DMS53 (cell line): ENCODE measurements around the gene GLI2.

ENCODE experiments used
- DNase-seq: peaks from one replicate; lab custom pipeline; 2025; lab: John Stamatoyannopoulos, UW

GLI2 gene

DNA sequence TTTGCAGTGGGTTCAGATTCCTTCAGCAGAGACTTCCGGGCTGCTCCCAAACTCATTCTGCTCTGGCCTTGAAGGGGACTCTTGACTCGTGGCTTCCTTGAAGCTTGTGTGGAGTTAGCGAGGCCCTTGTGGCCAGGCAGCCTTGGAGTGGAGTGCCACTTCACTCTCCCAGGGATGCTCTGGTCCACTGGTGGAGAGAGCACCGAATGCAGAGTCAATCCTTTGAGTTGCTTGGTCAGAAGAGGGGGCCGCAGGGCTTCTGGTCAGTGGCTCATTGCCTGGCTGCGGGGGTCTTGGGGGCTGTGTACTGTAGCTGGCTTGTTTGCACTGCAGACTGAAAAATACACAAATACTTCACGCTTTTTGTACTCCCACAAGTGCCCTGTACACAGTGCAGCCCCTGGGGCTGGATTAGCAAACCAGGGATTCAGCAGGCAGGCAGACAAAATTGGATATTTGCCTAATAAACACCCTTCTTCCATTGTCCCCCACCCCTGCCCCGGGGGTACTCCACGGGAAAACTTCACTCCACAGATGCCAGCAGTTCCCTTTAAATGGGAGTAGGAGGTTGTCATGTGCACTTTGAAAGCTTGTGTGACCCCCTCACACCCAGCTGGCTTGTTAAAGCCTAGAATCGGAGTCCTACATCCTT is 3.2 kb downstream of the GLI2 start:
- peak; percentile 48 for DNase-seq

DNA sequence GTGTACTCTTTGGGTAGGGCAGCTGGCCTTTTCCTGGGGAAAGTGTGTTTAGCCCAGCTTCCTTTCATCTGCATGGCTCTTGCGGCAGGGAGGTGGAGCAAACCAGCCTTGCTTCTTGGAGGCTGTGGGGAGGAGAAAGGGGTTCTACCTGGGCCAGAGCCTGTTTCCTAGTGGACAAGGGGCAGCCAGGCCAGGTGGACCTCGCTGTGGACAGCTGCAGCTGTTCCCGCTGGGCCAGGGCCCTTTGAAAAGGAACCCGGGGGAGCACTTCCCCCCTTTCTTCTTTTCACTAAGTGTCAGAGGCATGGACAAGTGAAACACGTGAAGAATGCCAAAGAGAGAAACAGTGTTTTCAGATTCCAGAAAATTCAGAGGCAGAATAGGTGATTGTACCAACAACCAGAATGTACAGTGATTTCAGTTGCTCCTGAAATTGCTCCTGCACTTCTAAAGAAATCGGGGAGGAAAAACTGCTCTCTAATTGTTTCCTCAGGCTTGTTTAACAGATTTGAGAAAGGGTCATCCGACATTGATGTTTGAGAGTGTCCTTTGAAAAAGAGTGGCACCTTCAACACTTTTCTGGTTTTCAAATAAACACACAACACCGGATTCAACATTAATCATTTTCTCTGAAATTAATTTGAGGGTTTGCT is 3.9 kb downstream of the GLI2 start:
- DNase-seq, result peak; percentile 64

DNA sequence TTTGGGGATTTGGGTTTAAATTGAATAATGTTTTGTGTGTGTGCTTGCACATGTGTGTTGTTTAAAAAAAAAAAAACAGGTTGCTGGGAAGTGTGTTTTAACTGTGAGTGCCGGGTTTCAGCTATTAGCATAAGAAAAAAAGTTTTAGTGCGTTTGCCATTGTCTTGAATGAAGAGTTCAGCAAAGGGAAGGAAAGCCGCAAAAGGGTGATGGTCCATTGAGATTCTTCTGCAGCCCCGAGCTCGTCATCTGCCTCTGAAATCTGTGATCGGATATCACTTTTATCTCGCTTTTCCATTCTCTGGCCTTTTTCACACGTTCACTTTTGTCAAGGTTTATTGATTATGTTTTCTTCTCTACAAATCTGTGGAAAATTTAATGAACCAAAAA is 4.7 kb downstream of the GLI2 start:
- DNase-seq, result no peak

DNA sequence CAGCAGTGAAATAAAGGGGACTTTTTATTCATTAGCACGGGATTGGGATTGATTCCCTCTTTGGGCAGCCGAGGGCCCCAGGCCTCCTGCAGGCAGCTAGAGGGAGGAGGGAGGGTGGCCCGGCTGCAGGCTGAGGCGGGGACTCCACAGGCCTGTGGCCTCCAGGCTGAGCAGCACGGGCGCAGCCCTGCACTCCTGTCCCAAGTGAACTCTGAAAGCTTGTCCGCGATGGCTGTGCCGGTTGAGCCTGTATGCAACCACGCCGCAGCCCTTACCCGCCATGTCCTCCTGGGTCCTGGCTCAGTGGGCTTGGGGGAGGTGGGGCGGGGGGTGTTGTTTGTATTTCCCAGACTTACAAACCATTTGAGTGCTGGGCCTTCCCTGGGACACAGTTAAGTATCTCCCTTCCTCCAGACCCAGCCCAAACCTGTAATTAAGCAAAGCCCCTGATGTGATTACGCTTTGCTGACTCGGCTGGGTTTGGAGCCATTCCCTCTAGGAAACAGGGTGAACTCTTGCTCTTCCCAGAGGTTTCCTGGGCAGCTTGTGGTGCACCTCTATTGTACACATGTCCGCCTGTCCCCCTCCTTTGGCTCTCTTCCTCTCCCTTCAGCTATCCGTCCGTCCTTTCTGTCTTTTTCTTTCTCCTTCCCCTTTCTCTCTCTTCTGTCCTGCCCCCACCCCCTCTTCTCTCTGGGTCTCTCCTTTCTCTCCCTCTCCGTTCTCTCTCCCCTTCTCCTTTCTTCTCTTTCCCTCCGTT is 5.3 kb downstream of the GLI2 start:
- peak; percentile 35 for DNase-seq

DNA sequence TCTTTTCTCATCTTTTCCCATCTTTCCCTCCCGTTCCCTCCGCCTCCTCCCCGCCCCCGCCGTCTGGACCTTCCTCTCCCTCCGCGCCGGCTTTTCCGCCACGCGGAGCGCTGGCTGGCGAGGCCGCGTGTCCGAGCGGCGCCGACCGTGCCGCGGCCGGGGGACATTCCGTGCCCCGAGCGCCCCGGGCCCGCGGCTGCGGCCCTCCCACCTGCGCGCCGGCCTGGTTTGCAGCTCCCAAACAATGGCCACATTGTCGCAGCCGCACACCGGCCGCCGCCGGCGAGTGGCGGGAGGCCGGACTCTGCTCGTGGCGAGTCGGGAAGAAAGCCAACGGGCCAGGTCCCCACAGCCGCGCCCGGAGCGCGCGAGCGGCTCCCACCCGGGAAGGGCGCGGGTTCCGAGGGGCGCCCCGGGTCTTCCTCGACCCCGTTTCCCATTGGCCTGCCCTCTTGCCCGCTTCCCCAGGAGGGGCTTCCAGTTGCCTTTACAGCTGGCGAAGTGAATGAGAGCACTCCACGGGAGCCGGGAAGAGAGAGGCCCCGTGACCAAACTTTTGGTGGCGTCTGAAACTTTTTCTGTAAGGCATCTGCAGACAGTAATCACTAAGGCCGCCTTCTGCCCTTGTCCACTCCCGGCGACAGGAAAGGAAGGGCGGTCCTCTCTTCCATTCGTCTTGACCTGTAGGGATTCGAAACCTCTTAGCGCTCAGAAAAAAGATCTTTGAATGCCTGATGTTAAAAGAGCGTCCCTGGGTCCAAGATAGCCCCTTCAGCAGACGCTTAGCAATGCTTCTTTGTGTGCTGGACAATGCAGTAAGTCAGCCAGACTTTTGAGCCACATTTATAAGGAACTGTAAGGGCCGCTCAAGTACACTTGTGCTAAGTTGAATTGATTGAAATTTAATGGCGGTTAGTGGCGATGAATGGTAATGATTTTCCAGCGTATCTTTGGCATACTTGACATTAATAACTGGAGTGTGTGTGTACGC is 6.2 kb downstream of the GLI2 start:
- peak; percentile 55 for DNase-seq

DNA sequence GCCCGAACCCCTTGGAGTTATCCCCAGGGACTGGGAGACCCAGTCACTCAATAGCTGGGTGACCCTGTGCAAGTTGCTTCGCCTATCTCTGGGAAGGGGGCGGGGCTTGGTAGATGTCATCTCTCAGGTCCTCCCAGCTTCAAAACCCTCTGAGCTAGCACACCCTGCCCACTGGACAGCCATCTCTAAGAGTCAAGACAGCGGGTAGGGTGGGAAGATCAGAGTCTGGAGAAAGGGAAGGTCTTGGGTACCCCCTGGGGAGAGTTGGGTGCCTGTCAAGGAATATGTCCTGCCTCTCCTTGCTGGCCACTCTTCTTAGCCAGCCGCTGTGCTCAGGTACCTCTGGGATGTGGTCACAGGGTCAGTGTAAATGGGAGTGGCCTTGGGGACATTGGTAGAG is 8.0 kb downstream of the GLI2 start:
- DNase-seq, result no peak

DNA sequence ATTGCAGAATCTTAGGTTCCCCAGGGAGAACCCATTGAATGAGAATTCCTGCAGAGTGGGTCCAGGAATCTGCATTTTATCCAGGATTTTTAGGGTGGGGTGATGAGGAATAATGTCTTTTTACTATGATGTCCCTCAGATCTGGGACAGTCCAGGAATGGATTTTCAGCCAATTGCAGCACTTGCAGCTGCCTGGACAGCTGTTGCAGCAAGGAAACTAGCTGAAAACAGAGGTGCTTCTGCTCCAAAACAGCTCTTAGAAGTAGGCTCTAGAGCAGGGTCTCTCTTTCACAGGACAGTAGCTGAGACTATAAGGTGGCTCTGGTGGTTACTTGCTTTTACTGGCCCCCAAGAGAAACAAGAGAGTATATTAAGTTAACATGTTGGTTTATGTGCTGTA is 9.1 kb downstream of the GLI2 start:
- DNase-seq, result no peak

DNA sequence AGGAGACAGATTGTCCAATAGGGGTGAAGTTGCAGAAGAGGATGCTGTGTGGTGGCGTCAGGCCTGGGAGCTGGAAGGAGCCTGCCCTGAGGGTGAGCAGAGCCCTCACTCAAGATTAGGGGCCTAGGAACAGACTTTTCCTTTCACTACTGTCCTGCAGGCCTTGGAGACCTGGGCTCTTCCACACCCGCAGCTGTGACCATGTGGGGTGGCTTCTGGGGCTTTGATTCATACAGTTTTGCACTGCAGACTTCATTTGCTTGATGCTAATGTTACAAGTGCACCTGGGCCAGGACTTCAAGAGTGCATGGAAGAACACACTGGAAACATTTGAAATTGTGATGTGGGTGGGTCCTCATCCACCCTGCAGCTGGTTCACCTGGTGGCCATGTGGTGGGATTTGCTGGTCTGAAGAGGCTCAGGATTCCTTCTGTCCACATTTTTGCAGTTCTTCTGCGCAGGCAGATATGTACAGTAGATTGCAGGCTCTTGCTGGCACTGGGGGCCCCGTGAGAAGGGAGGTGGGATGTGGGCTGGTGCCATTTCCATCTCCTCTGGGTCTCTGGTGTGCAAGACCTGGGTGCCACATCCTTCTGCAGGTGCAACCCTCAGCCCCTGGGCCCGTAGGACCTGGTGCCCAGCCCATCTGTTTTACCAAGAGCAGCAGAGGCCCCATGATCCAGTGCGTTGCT is 9.9 kb downstream of the GLI2 start:
- DNase-seq, result no peak

DNA sequence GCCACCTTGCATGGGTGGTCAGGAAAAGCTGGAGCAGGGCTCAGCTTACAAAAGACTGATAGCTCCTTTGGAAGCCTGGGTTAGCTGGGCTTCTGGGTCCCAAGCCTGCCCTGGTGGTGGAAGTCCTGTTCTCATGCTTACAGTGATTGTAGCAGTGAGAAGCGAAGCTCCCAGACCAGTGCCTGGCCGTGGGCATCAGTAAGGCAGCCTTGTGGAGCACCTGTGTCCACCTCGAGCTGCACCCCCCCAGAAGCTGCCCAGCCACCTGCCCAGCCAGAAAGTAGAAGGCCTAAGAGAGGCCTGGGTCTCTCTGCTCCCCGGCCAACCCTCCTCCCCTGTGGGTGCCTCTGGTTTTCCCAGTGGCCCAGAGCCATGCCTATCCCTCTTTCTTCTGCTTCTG is 10.5 kb downstream of the GLI2 start:
- no peak for DNase-seq

DNA sequence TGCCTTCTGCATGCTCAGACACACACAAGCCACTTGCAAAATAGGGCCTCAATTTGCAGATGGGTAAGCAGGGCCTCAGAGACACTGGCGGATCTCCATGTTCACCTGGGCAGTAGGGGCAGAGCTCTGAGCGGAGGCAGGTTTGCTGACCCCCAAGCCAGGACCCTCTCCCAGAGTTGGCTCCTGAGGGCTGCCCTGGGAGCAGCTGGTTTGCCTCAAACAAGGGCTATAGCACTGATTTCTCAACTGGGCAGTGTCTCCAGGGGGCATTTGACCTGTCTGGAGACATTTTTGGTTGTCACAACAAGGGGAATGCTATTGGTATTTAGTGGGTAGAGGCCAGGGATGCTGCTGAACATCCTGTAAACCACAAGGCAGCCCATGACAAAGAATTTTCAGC is 11.6 kb downstream of the GLI2 start:
- DNase-seq, result no peak

DNA sequence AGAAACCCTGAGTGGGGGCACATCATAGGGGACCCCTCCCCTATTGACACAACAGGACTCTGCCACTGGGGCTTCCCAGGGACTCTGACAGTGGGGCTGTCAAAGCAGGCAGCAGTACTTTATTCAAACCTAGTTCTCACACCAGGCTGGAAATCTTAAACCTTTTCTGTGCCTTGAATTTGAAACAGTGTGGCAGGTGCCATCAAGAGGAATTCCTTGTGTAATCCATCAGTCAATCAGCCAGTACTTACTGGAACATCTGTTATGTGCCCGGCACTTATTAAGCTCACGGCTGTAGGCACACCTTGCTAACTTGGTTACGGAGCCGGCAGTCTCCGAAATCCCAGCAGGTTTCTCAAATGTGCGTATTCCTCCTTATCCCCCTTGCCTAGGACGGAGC is 12.0 kb downstream of the GLI2 start:
- DNase-seq, result no peak

DNA sequence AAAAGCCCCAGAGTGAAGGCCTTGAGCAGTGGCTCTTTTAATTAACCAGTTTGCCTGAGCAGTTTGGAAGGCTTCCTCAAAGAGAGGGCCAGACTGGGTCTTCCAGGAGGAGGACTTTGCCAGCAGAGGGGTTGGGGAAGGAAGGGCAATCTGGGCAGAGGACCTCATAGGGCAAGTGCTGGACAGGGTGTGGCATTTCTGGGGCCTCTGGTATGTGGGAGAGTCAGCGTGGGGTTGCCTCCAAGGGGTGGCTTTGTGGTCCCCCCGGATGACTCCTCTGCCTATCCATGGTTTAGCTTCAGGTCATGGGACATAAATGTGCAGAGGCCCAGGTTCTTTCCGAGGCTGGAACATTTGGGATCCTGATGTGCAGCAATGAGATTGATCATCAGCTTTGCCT is 12.6 kb downstream of the GLI2 start:
- DNase-seq, result no peak

DNA sequence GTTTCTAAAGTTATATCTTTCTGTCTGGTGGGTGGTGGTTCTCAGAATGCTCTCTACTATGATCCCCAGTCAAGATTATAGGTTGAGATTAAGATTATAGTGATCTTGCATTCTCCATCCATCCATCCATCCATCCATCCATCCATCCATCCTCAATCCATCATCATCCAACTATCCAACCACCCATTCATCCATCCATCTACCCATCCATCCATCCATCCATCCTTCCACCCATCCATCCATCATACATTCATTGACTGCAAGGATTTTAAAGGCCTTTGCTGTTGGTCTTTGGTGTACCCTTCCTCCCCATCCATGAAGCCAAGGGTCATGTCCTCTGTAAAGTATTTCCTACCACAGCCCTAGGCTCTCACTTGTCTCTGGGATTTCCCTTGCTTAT is 13.1 kb downstream of the GLI2 start:
- no peak for DNase-seq

DNA sequence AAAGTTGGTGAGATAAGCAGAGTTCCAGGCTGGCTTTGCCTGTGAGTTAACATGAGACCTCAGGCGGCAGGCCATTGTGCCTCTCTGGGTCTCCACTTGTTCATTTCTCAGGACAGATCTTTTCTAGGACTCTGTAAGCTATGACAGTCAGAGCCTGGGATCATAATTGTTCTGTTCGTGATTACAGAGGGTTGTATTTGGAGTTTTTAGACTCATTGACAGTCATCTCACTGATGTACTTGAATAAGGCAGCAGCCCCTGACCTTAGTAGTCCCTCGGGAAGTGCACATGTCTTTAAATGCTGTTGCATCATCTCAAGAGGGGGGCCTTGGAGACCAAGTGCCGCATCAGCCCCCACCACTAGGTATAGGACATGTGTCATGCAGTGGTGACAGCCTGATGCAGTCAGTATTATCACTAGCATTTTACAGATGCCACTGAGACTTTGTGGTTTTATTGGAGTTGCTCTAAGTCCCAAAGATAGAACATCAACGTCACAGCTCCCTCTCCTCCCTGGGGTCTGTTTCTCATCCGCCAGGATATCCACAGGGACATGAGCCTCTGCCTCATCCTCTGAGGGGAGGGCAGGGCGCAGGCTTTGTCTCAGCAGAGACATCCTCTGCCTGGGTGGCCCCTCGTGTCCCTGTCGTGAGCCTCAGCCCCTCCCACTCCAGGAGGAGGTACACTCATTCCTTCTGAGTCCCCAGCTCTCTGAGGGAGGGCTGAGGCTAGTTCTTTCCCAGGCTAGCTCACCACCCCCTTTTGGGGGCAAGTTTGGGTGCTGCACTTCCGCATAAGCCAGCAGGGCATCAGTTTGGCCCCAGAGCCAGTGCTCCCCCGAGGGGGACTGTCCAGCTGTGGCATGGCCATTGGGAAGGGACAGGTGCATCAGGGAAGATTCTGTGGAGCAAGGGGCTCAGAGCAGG is 14.1 kb downstream of the GLI2 start:
- no peak for DNase-seq

DNA sequence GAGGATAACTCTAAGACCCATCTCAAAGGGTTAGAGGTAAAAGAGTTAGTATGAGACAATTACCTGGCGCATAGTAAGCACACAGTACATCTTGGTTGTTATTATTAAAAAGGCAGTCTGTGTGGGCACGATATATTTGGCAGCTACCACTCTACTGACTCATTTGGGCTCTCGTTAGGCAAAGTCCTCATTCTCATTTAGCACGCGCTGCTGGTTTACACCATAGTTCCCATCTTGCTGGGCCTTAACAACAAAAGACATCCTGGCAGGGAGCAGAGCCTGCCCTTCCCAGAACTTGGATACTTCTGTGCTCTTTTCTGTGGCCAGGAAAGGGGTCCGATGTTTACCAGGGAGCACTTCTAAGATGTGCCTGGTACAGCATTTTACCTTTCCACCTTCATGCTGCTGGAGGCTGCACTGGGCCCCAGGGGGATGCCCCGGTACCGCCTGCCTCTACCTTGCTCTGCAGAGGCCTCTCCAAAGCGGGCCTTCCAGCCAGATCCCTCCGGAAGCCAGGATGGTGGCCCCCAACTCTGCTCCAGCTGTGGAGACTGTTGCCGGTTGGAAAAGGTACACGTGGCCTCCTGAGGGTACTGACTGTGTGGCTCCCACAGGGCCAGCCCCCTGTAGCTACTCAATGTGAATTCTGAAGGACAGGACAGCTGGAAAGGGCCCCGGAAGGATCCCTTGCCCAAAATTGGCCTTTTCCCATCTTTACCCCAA is 15.0 kb downstream of the GLI2 start:
- no peak for DNase-seq

DNA sequence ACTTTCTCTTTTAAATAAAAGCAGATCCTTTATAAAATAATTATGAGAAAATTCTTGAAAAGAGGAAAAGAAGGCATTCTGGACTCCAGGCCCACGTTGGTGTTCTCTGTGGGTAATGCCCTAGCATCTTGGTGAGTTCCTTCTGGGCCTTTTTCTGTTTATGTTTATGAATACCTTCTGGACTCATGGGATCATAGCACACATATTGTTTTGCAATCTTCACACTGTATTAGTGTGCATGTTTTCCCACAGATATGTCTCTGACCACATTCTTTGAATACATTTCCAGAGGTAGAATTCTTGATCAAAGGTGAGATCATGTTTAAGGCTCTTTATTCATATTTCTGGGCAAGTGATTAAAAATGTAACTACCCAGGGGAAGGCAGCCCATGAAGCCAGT is 15.9 kb downstream of the GLI2 start:
- DNase-seq, result no peak

DNA sequence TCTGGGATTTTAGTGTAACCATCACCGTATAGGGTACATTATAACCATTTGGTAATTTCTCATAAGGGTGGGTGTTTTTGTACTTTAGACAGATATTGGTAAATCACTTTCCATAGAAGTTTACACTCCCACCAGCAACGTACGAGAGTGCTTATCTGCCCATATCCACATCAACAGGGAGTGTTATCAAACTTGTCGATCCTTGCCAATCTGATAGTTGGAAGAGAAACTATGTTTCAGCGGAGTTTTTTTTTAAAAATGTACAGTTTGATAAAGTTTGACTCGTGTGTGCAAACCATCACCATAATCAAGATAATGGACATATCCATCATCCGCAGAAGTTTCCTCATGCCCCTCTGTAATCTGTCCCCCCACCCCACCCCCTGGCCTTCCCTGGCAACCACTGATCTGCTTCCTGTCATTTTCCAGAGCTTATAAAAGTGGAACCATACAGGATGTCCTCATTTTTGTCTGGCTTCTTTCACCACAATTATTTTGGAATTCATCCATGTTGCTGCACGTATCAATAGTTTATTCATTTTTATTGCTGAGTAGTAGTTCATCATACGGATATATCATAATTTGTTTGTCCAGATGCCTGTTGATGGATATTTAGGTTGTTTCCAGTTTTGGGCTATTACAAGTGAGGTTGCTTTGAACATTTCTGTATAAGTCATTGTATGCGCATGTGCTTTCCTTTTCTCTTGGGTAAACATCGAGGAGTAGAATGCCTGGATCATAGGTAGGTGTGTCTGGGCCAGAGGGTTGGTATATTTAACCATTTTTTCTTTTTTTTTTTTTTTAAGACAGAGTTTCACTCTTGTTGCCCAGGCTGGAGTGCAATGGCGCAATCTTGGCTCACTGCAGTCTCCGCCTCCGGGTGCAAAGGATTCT is 18.6 kb downstream of the GLI2 start:
- DNase-seq, result no peak
